Measurements from ENCODE around the gene DFFA. TPM values are rescaled to one million over a fixed set of nuclear protein-coding genes. Genes with fewer than 3 reads are reported as not detected.
"Not testable (repeated sequence)": the region's sequence is repeated elsewhere in the genome, so short reads cannot be mapped to it uniquely, and the experiment has no call there.

Gene DFFA
- total RNA-seq, 1 experiment from 2014 or later = 36.6 TPM

DNA sequence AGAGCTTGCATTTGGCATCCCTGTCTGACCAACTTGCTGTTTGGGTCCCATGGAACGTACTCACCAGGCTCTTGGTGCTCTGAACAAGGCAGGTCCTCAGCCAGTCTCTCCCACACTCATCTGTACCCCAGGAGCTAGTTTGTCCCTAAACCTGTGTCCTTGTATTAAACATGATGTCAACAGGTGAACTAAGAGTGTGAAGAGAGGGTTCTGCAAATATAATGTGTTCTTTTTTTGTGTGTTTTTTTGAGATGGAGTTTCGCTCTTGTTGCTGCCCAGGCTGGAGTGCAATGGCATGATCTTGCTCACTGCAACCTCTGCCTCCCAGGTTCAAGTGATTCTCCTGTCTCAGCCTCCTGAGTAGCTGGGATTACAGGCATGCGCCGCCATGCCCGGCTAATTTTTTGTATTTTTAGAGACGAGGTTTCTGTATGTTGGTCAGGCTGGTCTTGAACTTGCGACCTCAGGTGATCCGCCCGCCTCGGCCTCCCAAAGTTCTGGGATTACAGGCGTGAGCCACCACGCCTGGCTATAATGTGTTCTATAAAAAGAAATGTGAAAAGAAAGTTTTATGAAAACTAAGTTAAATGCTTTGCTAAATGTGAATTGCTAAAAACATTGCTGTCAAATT is 33.8 kb upstream of the DFFA start:
- not testable (repeated sequence) for DNase-seq (ENCODE audit: low read depth)

DNA sequence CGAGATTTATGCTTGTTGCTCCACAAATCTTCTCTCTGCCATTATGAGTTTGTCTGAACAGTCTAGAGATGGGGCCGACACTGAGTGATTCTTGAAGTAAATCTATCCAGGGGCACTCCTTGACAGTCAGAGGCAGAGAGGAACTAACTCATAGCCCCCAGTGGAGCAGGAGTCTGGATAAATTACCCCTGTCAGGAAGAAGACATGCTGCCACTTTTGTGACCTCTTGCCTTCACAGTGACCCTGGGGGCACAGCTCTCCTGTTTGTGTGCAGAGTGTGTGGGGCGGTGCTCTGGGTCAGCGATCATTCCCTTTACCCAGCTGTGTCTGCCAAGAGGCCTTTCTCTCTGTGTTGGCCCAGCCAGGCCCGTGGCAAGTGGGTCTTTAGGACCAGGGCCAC is 31.9 kb upstream of the DFFA start:
- no peak for DNase-seq (ENCODE audit: low read depth)

DNA sequence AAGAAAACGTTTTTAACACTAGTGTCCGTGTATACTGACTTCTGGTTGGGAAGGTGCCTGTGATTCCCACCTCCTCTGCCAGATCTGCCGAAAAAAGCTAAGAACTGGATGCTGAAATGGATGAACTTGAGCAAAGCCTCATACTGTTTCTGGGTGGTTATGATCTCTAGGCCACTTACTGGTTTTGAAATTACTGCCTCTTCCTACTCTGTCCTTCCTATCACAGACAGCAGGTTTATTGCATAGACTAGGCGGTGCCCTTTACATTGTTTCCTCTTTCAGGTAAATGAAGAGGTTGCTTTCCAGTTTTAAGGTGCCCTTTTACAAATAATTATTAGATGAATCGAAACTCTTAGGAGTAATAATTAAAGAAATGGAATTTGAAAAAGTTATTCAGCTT is 29.9 kb upstream of the DFFA start:
- DNase-seq (ENCODE audit: low read depth) = no peak

DNA sequence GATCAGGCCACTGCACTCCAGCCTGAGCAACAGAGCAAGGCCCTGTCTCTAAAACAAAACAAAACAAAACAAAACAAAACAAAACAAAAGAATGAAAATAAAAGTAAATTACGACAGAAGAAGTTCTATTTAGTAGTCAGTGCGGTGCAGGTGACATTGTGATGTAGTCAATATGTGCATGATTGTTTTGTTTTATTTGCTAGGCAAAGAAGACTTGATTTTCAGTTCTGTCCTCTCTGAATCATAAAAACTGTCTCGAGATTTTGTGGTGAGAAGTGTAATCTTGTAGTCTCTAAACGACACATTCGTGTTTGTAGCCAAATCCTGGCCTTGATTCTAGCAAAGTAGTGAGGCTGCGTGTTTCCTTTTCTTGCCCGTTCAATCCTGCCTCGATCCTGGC is 25.9 kb upstream of the DFFA start:
- no peak for DNase-seq (ENCODE audit: low read depth)

DNA sequence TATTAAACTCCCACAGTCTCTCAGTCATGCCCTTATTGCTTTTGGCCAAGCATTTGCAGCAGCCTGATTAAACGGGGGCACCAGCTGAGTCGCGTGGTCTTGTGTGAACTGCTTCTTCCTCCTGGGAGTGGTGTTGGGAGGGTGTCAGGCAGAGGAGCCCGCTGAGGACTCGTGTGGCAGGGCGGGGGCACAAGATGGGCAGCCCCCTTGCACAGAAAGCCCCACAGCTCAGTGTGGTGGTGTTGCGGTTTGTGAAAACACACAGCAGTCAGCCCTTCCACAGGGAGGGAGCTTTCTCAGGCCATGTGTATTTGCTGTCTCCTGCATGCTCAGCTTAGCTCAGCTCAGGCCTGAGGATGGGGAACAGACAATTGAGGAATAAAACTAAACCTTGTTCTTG is 24.8 kb upstream of the DFFA start:
- no peak for DNase-seq (ENCODE audit: low read depth)

DNA sequence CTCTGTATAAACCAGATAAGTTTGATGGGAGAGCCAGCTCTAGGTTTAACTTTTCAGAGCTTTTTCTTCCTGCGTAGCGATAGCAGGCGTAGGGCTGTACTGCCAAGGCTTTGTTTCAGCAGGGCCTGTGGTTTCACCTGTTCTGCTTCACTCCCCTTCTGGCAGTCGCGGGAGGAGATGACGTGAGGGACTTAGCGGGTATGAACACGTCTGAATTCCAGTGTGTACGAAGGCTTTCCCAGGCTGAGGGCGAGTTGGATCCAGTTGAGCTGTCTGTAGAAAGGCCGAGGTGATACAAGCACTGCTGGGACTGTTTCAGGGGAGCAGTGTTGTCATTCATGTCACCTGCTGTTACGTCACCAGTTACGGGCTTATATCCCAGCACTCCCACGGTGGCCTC is 23.6 kb upstream of the DFFA start:
- DNase-seq (ENCODE audit: low read depth) = no peak

DNA sequence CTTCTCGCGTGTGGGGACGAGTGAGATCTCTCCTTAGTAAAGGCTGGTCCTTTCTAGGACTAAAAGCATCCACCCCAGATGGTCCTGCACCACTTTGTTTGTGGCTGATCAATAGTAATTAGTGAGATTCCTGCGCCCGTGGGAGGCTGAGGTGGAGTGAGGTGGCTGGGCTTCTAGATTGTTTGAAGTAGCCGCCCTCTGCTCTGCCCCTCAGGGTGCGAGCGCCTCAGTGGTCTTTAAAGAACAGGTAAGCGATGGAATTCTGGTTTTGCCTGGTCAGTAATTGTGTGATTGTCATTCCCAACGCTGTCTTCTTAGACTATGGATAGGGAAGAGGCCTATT is 23.1 kb upstream of the DFFA start:
- DNase-seq (ENCODE audit: low read depth) = no peak

DNA sequence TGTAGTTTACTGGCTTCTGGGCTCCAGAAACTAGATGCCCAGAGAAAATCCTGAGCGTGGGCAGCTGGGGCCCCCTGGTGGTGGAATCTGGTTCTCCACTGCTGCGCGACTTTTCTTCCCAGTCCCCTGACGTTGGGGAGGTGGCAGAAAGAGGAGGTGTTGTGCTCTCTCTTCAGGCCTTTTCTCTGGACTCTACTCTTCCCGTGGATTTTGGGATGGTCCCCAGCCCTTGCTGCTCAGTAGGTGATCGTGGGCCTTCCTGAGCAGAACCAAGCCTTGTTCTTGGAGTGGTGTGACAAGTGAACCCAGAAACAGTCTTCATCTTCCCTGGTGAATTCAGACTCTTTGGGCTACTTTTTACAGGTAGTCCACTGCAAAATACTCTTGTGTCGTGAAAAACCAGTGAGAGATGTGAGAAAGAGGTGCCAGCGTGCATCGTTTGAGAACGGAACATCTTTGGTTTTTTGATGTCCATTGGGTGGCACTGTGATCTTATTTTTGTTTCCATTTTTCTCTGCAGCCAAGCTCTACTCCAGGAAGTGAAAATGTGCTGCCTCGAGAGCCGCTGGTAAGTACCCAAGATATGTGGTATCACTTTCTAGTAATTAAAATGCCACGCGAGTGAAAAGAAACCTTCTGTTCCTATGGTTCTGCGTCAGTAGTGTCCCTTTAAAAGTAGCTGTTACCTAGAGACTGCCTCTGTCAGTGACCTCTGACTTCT is 22.6 kb upstream of the DFFA start:
- peak; percentile 66 for DNase-seq (ENCODE audit: low read depth)

DNA sequence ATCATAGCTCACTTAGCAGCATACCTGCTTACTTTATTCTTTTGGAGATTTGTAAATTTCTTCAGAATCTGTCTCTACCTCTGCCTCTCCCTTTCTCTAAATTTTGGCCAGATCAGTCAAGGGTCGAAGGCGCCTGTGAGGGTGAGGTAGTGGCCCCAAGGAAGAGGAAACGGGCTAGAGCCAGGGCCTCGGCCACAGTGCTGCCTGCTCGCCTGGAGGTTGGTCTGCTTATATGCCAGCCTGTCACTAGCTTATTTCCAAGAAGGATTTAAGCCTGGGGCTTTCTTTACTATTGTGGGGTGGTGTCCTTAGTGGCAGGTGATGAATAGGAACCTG is 22.1 kb upstream of the DFFA start:
- DNase-seq (ENCODE audit: low read depth) = no peak

DNA sequence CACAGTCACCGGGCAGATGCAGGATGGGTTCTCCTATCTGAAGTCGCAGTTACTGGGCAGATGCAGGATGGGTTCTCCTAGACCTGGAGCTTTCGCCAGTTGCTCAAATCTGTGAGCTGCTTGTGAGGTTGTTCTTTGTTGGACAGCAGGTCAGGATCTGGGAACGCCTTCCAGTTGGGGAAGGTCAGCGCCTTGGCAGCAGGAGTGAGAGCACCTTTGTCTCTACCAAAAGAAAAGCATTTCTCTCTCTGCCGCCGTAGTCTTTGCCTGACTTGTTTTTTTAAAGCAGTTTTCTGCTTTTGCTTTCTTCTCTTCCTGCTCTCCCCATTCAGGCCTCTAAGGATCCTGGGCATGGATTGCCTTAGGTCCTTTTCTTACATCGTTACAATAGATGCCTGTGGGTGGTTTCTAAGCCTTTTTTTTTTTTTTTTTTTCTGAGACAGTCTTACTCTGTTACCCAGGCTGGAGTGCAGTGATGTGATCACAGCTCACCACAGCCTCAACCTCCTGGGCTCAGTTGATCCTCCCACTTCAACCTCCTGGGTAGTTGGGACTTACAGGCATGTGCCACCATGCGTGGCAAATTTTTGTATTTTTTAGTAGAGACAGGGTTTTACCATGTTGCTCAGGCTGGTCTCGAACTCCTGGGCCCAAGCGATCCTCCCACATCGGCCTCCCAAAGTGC is 18.1 kb upstream of the DFFA start:
- no peak for DNase-seq (ENCODE audit: low read depth)

DNA sequence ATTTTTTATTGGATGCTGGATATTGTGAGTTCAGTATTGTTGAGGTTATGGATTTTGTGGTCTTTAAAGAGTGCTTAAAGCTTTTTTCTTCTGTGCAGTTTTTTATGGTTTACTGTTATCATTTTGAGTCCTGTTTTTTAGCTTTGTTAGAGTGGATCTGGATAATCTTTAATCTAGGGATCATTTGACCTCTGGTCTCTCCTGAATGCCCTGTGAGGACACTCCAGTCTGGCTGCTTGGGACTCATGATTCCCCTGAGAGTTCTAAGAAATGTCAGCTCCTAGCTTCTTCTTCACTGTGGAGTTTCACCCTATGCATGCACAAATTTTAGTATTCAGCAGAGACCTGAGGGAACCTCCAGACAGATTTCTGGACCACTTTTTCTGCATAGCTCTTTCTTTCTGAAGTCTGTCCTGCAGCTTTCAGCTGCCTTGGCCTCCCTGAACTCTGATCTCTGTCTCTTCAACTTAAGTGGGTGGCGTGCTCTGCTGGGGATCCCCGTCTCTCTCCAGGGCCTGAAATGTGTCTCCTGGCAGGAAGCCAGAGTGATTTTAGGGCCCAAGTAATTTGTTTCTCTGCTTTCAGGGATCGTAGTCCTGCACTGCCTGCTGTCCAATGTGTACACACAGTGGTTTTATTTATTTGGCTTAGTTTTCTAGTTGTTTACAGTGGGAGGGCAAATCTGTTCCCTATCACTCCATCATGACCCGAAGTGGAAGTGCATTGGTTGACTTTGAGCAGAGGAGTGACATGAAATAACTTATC is 17.1 kb upstream of the DFFA start:
- DNase-seq (ENCODE audit: low read depth) = no peak

DNA sequence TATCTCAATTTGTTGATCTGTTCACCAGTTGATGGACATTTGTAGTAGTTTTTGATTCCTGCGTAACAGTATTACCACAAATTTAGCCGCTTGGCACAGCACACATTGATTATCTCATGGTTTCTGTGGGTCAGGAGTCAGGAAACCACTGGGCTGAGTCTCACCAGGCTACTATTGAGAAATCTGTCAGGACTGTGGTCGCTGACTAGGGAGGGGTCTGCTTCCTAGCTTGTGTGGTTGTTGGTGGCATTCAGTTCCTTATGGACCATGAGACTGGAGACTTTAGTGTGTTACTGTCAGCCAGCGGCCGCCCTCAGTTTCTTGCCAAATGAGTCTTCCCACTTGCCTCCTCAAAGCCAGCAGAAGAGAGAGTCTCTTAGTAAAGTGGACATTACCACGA is 12.2 kb upstream of the DFFA start:
- no peak for DNase-seq (ENCODE audit: low read depth)

DNA sequence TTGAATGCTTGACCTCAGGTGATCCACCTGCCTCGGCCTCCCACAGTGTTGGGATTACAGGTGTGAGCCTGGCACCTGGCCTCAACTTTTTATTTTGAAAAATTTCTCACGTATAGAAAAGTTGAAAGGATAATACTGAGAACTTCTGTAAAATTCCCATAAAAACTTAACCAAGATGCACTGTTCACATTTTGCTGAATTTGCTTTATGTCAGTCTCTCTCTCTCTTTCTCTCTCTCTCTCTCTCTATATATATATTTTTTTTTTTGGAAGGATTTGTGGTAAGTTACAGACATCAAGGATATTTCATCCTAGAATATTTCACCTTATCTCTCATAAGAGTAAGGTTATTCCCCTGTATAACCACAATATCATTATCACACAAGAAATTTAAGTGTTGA is 8.3 kb upstream of the DFFA start:
- no peak for DNase-seq (ENCODE audit: low read depth)

DNA sequence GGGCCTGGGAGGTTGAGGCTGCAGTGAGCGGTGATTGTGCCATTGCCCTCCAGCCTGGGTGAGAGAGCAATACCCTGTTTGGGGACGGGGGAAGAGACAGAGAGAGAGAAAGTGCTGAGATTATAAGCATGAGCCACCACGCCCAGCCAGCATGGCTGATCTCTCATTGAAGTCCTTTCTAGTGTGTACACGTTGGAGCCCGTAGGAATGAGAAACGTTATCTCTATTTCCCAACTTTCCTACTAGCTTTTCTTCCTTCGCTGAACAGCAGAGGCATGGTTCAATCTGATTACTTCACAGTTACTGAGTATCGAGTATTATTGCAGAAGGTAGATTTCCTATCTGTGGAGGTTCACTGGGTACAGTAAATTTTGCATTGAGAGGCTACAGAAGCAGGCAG is 7.0 kb upstream of the DFFA start:
- DNase-seq (ENCODE audit: low read depth) = no peak

DNA sequence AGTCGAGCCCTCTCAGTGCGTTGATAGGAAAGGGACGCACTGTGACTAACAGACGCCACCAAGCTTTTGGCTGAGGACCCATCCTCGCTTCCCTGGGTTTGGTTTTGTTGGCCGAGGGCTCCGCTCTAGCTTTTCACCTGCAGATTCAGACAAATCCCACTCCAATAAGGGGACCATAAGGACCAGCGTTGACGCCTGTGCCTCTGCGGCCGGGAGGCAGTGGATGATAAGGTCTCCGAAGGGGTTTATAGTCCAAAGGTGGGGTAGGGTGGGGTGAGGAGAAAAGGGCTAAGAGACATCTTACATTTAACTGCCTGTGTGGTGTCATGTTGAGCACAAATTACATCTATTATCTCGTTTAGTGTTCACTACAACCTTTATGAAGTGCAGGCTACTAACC is 3.2 kb upstream of the DFFA start:
- no peak for DNase-seq (ENCODE audit: low read depth)

DNA sequence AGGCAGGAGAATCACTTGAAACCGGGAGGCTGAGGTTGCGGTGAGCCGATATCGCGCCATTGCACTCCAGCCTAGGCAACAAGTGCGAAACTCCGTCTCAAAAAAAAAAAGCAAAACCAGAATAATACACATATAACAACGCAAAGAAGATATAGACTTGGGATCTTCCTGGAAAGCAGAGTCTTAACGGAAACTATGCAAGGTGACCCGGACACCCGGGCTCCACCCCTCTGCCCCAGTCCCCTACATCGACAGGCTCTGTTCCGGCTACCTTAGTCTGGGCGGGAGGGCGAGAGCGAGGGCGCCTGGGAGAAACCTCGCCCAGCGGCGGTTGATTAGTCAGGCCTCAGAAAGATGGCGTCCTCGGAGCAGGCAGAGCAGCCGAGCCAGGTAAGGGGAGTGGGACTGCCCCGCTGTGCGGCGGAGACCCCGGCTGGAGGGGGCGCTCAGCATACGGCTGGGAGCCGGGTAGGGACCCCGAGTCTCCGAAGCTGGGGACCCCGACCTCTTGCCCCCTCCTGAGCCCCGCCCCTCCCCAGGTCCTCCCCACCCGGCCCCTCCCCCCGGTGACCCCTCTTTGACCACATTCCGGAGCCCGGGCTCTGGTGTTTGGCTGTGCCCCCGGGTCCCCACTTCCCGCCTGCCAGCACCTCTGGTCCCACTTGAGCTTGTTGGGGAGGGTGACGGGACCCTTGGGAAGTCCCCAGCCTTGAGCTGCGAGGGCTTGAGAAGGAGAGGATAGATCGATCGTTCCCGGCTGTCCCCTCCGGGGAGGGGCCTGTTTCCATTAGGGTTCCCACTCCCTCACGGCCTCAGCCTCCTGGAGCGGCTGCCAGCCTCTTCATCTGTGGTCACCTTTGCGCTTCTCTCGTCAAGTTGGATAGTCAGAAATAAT is 2.5 kb upstream of the DFFA start, which contains the start of gene PEX14:
TSS of gene PEX14 (plus strand) at position 338 of the 895 bp plus-strand sequence. CDS start at position 355, 17 bp downstream.
- peak; percentile 90 for DNase-seq (ENCODE audit: low read depth)

DNA sequence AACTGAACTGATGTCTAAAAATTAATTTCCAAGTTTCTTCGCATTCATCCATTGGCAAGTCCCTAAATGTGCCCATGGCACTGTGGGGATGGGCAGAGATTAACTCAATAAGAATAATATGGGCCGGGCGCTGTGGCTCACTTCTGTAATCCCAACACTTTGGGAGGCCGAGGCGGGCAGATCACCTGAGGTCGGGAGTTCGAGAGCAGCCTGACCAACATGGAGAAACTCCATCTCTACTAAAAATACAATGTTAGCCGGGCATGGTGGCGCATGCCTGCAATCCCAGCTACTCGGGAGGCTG is 1.9 kb upstream of the DFFA start:
- not testable (repeated sequence) for DNase-seq (ENCODE audit: low read depth)

DNA sequence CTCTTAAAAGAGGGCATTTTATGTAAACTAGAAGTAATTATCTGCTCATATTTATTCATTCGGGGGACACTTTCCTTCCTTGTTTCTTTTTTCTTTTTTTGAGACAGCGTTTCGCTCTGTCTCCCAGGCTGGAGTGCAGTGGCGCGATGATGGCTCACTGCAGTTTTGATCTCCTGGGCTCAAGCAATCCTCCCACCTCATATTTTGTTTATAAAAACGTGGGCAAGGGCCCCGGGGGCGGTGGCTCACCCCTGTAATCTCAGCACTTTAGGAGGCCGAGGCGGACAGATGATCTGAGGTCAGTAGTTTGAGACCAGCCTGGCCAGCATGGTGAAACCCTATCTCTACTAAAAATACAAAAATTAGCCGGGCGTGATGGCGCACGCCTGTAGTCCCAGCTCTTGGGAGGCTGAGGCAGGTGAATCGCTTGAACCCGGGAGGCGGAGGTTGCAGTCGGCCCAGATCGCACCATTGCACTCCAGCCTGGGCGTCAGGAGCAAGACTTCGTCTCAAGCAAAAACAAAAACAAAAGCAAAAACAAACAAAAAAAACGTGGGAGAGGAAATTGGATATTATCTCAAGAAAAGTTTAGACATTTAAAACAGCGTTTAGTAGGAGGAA is 926 bp upstream of the DFFA start:
- no peak for DNase-seq (ENCODE audit: low read depth)

DNA sequence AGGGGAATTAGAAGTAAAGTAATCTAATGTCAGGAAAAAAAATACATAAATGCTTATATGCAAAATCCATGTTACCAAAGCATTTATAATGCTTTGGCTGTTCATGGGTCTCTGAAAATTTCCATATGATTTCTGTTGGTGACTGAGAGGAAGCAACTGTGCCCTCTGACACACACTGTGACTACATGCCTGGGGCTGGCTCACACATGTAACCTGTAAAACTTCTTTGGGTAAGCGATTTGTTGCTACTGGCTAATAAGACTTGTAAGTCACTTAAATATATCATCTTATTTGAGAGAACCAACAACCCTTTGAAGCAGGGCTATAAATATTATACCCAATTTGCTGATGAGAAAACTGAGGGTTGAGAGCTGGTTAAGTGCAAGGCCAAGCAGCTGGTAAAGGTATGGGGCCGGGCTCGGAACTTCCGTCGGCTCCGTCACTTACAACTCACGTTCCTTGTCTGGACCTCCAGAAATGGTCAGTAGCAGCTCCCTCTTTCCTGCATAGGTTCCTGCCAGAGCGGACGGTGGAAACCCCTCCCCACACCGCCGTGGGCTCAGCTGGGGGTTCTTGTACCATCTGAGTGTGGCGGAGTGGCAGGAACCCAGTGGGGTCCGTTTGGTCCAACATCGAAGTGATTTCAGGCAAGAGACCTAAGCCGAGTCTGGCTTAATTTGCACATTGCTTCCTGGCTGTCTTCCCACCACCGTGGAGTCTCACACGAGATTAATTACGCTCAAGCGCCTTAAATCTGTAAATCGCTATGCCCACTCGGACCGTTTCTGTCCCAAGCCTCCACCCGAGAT is 714 bp downstream of the DFFA start:
- peak; percentile 50 for DNase-seq (ENCODE audit: low read depth)

DNA sequence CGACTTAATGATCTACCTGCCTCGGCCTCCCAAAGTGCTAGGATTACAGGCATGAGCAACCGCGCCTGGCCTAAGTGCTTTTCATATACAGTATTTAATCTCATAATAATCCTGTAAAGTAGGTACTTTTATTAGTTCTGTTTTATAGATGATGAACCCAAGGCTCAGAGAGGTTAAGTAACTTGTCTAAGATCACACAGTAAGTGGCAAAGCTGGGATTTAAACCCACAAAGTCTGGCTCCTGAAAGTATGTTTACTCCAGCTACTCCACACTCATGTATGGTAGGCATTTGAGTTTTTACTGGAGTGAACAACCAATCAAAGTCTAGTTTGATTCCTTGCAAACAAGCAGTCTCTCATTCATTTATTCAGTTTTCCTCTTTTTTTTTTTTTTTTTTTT is 2.3 kb downstream of the DFFA start:
- no peak for DNase-seq (ENCODE audit: low read depth)

Measured in M059J (cell line).